ENCODE measurements around the gene DCST2.

The DCST2 gene

DNA sequence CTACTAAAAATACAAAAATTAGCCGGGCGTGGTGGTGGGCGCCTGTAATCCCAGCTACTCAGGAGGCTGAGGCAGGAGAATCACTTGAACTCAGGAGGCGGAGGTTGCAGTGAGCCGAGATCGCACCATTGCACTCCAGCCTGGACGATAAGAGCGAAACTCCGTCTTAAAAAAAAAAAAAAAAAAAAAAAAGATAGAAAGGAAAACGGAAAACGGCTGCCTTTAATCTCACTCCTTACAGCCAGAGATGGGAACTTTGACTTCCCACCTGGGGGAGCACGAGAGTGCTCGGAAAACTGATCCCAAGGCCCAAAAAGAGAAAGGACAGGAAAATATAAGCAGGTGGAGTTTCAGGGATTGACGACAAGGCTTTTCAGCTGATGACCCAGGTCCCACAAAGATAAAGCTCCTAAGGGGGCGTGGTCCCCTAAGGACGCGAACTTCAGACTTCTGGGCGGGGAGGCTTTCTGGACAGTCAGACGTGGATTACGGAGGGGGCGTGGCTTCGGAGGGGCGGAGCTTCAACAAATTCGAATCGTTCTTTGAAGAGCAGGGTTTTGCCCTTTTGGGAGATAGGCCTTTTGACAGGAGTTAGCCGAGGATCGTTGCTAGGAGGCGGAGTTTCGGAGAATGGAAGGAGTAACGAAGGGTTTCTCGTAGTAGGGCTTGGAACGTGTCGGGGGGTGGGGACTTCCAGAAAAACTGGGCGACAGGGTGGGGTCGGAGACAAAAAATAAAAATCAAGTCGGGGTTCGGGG is 60.1 kb downstream of the DCST2 start:
- DNase-seq = peak; percentile 98

GRCh38 chr1:154972517-154973343 is 60.9 kb downstream of the DCST2 start:
- DNase-seq = peak; percentile 99

GRCh38 chr1:154972213-154972516 is 61.4 kb downstream of the DCST2 start:
- no peak for DNase-seq

DNA sequence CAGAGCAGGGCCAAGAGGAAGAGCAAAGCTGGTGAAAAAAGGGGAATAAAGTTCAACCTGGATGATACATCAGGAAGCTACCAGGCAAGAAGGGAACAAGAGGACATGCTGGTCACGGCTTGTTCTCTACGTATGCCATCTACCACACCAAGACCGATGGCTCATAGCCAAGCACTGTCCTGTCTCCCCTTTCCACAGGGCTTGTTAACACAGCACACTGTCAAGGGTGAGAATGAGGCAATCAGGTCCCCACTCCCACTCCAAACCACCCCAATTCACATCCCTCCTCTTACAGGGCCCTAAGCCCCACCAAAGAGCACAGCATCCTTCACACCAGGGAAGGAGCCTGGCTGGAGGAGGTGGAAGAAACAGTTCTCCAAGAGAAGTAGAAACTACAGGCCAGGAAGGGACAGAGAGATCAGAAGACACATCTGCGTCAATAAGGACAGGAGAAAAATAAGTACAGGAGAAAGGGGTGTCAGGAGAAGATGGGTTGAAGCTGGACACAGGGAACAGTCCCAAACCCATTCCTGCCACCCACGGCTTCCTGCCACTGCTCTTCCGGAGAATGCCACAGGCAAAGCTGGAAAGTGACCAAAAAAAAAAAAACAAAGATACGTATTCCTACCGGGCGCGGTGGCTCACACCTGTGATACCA is 62.1 kb downstream of the DCST2 start:
- DNase-seq = no peak

- peak; percentile 96 for DNase-seq
These were observed 62.8 kb downstream of the DCST2 start, which contains the start of gene SHC1 for GRCh38 chr1:154970631-154971340. TSS of gene SHC1 (minus strand) at chr1:154970747. CDS start at chr1:154970526, 221 bp downstream.

DNA sequence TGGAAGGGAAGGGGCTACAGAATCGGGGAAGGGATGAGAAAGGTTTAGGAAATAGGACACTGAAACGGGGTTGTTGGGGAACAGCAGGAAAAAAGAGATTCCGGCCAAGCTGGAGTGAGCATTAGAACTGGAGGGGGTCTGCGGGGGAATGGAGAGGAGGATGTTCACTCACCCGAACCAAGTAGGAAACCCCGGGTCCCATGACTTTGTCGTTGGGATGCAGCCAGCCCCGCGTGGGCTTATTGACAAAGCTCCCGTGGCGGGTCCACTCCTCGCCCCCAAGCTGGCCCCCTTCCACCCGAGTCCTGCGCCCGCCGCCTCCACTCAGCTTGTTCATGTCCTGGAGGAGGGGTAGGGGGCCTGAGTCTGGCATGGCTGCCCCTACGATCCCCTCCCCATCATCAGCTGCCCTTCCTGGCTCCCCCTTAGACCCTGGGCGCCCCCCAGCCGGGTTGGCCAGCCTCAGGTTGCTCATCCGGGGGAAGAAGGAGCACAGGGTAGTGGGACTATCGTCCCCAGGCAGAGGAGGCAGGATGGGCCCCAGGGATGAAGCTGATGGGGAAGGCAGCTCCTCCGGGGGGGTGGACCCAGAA is 63.6 kb downstream of the DCST2 start:
- DNase-seq = no peak

DNA sequence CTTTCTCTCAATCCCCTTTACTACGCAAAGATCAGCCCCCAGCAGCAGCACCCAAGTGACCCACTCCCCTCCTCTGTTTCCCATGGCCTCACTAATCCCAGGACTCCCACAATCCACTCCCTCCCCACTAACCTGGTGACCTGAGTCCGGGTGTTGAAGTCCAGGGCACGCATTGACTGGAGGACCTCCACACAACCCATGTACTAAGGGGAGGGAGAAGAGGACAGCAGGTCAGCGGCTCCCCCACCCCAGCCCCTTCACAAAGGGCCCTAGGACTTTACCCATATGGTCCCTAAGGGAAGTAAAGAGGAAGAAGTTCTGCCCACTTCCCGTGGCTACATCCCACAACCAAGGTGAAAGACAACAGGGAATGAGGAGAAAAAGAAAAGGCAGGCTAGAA is 64.3 kb downstream of the DCST2 start:
- no peak for DNase-seq

DNA sequence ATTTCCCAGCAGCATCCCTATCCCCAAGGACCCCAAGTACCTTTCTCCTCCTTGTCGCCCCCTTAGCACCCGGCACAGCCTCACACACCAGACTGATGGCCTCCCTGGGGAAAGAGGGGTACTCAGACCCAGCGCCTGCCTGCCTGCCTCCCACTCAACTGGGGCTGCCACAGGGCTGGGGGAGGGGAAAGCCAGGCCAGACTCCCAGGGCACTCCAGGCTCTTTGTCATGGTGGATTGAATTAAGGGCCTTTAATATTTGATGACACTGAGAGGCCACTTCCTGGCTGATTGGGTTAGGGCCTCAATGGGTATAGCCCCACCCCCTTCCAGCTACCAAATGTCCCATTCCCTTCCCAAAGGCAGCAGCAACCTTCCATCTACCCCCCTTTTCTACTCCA is 64.8 kb downstream of the DCST2 start:
- DNase-seq = no peak
